Endothelial cell of umbilical vein (primary cell): ENCODE data around the gene ZSWIM6.

Source experiments
- CTCF ChIP-seq, 2 donors: IDR thresholded peaks; 1 replicate in 1 of 2; 2 replicates in 1 of 2; pipeline ENCODE4 v1.5.1; 2011; ENCODE audit warnings: low read length in 2 of 2, mild to moderate bottlenecking in 2 of 2, moderate library complexity in 2 of 2, control low read depth in 1 of 2, inconsistent platforms in 1 of 2, low read depth in 1 of 2; ENCODE audit not compliant: insufficient read depth in 1 of 2; ENCODE audit errors: extremely low read depth in 1 of 2
- MAX ChIP-seq: IDR thresholded peaks from 2 replicates; pipeline ENCODE4 v1.6.1; 2011; ENCODE audit not compliant: insufficient read depth, insufficient read length
- POLR2A ChIP-seq: IDR thresholded peaks from 2 replicates; pipeline ENCODE4 v1.6.1; 2012; ENCODE audit warnings: low read depth, mild to moderate bottlenecking, control low read depth, low read length

DNA sequence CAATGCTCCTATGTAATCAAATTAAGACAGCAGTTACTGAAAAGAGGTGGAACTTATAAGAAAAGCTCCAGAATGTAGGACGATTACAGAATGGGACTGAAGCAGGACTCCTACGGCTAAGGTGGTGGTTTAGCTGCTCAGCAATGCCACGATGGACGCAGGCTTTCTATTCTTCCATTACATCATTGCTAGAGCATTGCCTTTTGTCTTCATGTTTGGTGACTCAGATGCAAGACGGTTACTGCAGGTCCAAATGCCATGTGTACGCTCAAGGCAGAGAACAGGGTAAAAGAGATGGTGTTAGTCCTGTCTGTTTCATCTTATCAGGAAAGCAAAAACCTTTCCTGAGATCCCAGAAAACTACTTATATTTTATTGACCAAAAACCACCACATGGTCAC lies 255.1 kb downstream of the ZSWIM6 start:
- TF ChIP-seq CTCF (IDR thresholded peaks at IDR 0.05; ENCODE audit: extremely low read depth in 1 of 2, insufficient read depth in 1 of 2, low read depth in 1 of 2, low read length in 2 of 2): no peak
- no peak for TF ChIP-seq POLR2A
- TF ChIP-seq MAX: no peak
